SK-N-SH (cell line): ENCODE data around the gene MDK. TPM values are rescaled to one million over a fixed set of nuclear protein-coding genes. Genes with fewer than 3 reads are reported as not detected.

Experiments
- CTCF ChIA-PET: fragments of 300-600, 350-600 bp; formaldehyde crosslinking; extraction: SDS; loops from one replicate; lab custom pipeline; 2021; lab: Yijun Ruan, JAX
- POLR2A ChIA-PET: fragments of 350-600 bp; sonication (Branson Sonifier 250); formaldehyde crosslinking; extraction: SDS; loops from one replicate; lab custom pipeline; 2020; ENCODE audit warnings: antibody characterized with exemption, inconsistent platforms; lab: Yijun Ruan, JAX
- DNase-seq: peaks from one replicate; pipeline ENCODE4 v3.0.0; 2012
- H2AFZ ChIP-seq: fragments of 200-600 bp; sonication (generic); 2 replicates; pipeline ENCODE4 v1.8.1; 2016; ENCODE audit warnings: antibody characterized with exemption, mild to moderate bottlenecking, low read depth
- H3F3A ChIP-seq: fragments of 200-600 bp; sonication (generic); replicated peaks from 2 replicates; pipeline ENCODE3; 2016; ENCODE audit warnings: antibody characterized with exemption, mild to moderate bottlenecking; ENCODE audit not compliant: insufficient read depth
- H3K27ac ChIP-seq, 2 experiments: fragments of 200-500 bp in 1 of 2; fragments of 200-600 bp in 1 of 2; sonication (Bioruptor generic) in 1 of 2; sonication (generic), shearing (Covaris generic) in 1 of 2; 2 replicates each; pipeline versions ENCODE4 v1.5.1 to v1.6.1; 2014 to 2016; ENCODE audit warnings: low read depth in 2 of 2, inconsistent platforms in 1 of 2, low read length in 1 of 2, mild to moderate bottlenecking in 1 of 2, mixed read lengths in 1 of 2
- H3K27me3 ChIP-seq: fragments of 200-600 bp; sonication (generic), shearing (Covaris generic); 2 replicates; pipeline ENCODE4 v1.6.1; 2016; ENCODE audit warnings: mixed run types; ENCODE audit not compliant: insufficient read depth
- H3K36me3 ChIP-seq, 2 experiments: fragments of 200-500 bp in 1 of 2; fragments of 200-600 bp in 1 of 2; sonication (Bioruptor generic) in 1 of 2; sonication (generic) in 1 of 2; replicated peaks in 1 of 2; 2 replicates each; pipeline versions ENCODE3 to v1.5.1; 2014 to 2016; ENCODE audit warnings: low read length in 1 of 2, mild to moderate bottlenecking in 1 of 2; ENCODE audit not compliant: insufficient read depth in 2 of 2, control insufficient read depth in 1 of 2
- H3K4me1 ChIP-seq, 2 experiments: fragments of 200-500 bp in 1 of 2; fragments of 200-600 bp in 1 of 2; sonication (Bioruptor generic) in 1 of 2; sonication (generic), shearing (Covaris generic) in 1 of 2; 2 replicates each; pipeline versions ENCODE4 v1.5.1 to v1.6.1; 2014 to 2016; ENCODE audit warnings: low read depth in 1 of 2, low read length in 1 of 2, mixed run types in 1 of 2; ENCODE audit not compliant: insufficient read depth in 2 of 2, control insufficient read depth in 1 of 2
- H3K4me2 ChIP-seq: fragments of 200-600 bp; sonication (generic), shearing (Covaris generic); 2 replicates; pipeline ENCODE4 v1.6.1; 2017; ENCODE audit warnings: mixed run types
- H3K4me3 ChIP-seq, 2 experiments: fragments of 200-500 bp in 1 of 2; fragments of 200-600 bp in 1 of 2; sonication (Bioruptor generic) in 1 of 2; sonication (generic), shearing (Covaris generic) in 1 of 2; 2 replicates each; pipeline versions ENCODE4 v1.5.1 to v1.8.1; 2014 to 2016; ENCODE audit warnings: low read depth in 2 of 2, inconsistent platforms in 1 of 2, low read length in 1 of 2, mild to moderate bottlenecking in 1 of 2, mixed read lengths in 1 of 2, moderate library complexity in 1 of 2
- H3K79me2 ChIP-seq: fragments of 200-600 bp; sonication (generic); 2 replicates; pipeline ENCODE4 v1.8.1; 2017; ENCODE audit warnings: mild to moderate bottlenecking; ENCODE audit not compliant: insufficient read depth
- H3K9ac ChIP-seq: fragments of 200-600 bp; sonication (generic); 2 replicates; pipeline ENCODE4 v1.6.1; 2017; ENCODE audit warnings: mixed run types
- H3K9me2 ChIP-seq: fragments of 200-600 bp; sonication (generic); 2 replicates; pipeline ENCODE4 v1.6.1; 2017; ENCODE audit warnings: mixed run types
- H3K9me3 ChIP-seq: fragments of 200-600 bp; sonication (generic); 2 replicates; pipeline ENCODE4 v1.6.1; 2017; ENCODE audit warnings: mixed run types, mild to moderate bottlenecking, moderate library complexity
- H4K20me1 ChIP-seq: fragments of 200-600 bp; sonication (generic); 2 replicates; pipeline ENCODE4 v1.6.1; 2017; ENCODE audit warnings: mild to moderate bottlenecking, mixed run types; ENCODE audit not compliant: insufficient read depth
- ELF1 ChIP-seq: IDR thresholded peaks from 2 replicates; pipeline ENCODE4 v1.4.0; 2012
- EZH2phosphoT487 ChIP-seq: fragments of 200-600 bp; sonication (generic); IDR thresholded peaks from 2 replicates; pipeline ENCODE4 v1.6.1; 2017; ENCODE audit warnings: low read depth, mixed run types, mild to moderate bottlenecking, antibody characterized with exemption, moderate library complexity, borderline replicate concordance
- FOXJ3 ChIP-seq: sonication (generic); formaldehyde crosslinking; IDR thresholded peaks from 2 replicates; pipeline ENCODE4 v1.5.1; 2020; ENCODE audit warnings: mild to moderate bottlenecking, missing genetic modification reagents
- MEF2A ChIP-seq: IDR thresholded peaks from 2 replicates; pipeline ENCODE4 v1.4.0; 2012; ENCODE audit warnings: low read depth, borderline replicate concordance
- MXI1 ChIP-seq: IDR thresholded peaks from 2 replicates; pipeline ENCODE4 v1.6.1; 2012; ENCODE audit warnings: mild to moderate bottlenecking, low read depth, low read length, improper control_type of control experiment
- NFIC ChIP-seq: IDR thresholded peaks from 2 replicates; pipeline ENCODE4 v1.4.0; 2012; ENCODE audit warnings: borderline replicate concordance
- NRF1 ChIP-seq: IDR thresholded peaks from 2 replicates; pipeline ENCODE4 v1.6.1; 2012; ENCODE audit warnings: low read depth, mild to moderate bottlenecking, low read length
- POLR2AphosphoS5 ChIP-seq: IDR thresholded peaks from 2 replicates; pipeline ENCODE4 v1.6.1; 2012; ENCODE audit warnings: low read depth, low read length
- RAD21 ChIP-seq: IDR thresholded peaks from 2 replicates; pipeline ENCODE4 v1.6.1; 2012; ENCODE audit warnings: mild to moderate bottlenecking, low read length
- RCOR1 ChIP-seq: fragments of 150-350 bp; IDR thresholded peaks from 2 replicates; pipeline ENCODE4 v1.6.1; 2017; ENCODE audit warnings: antibody characterized with exemption, low read length
- RXRA ChIP-seq: IDR thresholded peaks from 2 replicates; pipeline ENCODE4 v1.4.0; 2012; ENCODE audit warnings: low read depth, mild to moderate bottlenecking, borderline replicate concordance
- SMC3 ChIP-seq: IDR thresholded peaks from 2 replicates; pipeline ENCODE4 v1.6.1; 2012; ENCODE audit warnings: low read depth, low read length, improper control_type of control experiment
- YY1 ChIP-seq: IDR thresholded peaks from 2 replicates; pipeline ENCODE4 v1.4.0; 2012; ENCODE audit warnings: low read depth, mild to moderate bottlenecking
- ZBTB33 ChIP-seq: IDR thresholded peaks from 2 replicates; pipeline ENCODE4 v1.4.0; 2012; ENCODE audit warnings: low read depth, borderline replicate concordance
- WGBS: methylation state at CpG from one replicate; pipeline ENCODE4 v1.1.6; 2017; ENCODE audit warnings: low lambda C conversion rate; 5-methylcytosine and 5-hydroxymethylcytosine counted together
- polyA plus RNA-seq, 3 experiments: library from polyadenylated mRNA; depleted of rRNA; stranded (reverse); fragments of >200 nt; gene quantifications; 2 replicates each; pipeline ENCODE4 v1.2.3, GENCODE V29; 2012
- TF ChIP-seq, protein P1 (sequence below): IDR thresholded peaks from 2 replicates; pipeline ENCODE4 v1.4.0; 2012; ENCODE audit warnings: low read depth, borderline replicate concordance
- TF ChIP-seq, protein P2 (sequence below): IDR thresholded peaks from 2 replicates; pipeline ENCODE4 v1.6.1; 2012; ENCODE audit warnings: mild to moderate bottlenecking, low read depth, low read length, moderate library complexity

Gene MDK
- polyA plus RNA-seq, 1 of the 3 experiments (the other 2 are of a cell fraction), result 2,395 TPM

- H4K20me1 ChIP-seq, result no peaks in the 10 kb centered on the region
- no peaks in the 10 kb centered on the region for H3K9me2 ChIP-seq
- no peaks in the 10 kb centered on the region for H3K27me3 ChIP-seq
- H3F3A ChIP-seq, result no peaks in the 10 kb centered on the region
- H3K9me3 ChIP-seq, result no peaks in the 10 kb centered on the region
- H3K4me1 ChIP-seq, result peaks cover 5 to 11% of the 10 kb centered on the region in 2 experiments; a peak in 2 of 4 replicates
- no peak overlapping the region for H3K4me3 ChIP-seq
- TF ChIP-seq MXI1, result peak; percentile 21; the same call in 1 of the 2 replicates
- TF ChIP-seq FOXJ3 (CRISPR knock-in tag), result no peak
- H3K27ac ChIP-seq, result no peak overlapping the region; a peak in 1 of 4 replicates
- no peak overlapping the region for H3K9ac ChIP-seq
- POLR2A ChIA-PET, result no interaction called here
- peaks cover 15 to 20% of the 10 kb centered on the region in 2 experiments for H3K36me3 ChIP-seq
- CTCF ChIA-PET, result no interaction called here
- no peak overlapping the region for H2AFZ ChIP-seq
- no peaks in the 10 kb centered on the region for H3K79me2 ChIP-seq
- WGBS, result 90% methylated on average over 4 of the region's 4 CpGs
- no peak for DNase-seq
- H3K4me2 ChIP-seq, result no peak overlapping the region
These were observed 44.9 kb downstream of the MDK start for GRCh38 chr11:46426233-46426991.

GRCh38 chr11:46427364-46427763 is 45.9 kb downstream of the MDK start:
- 90% methylated on average over 9 of the region's 9 CpGs for WGBS
- ChIA-PET POLR2A (no interaction called here), CTCF (interaction anchor here (0.6 kb wide), 1 partner anchor 174 kb away, joined by 3 read pairs; no protein-coding TSS in a partner anchor)

More at GRCh38 chr11:46427364-46427763, 45.9 kb downstream of the MDK start:
- Histone ChIP-seq H3K36me3 (peaks cover 18 to 24% of the 10 kb centered on the region in 2 experiments), H3K9ac (no peak overlapping the region), H3K9me3 (no peaks in the 10 kb centered on the region), H3K4me3 (no peak overlapping the region), H4K20me1 (no peaks in the 10 kb centered on the region), H3K79me2 (no peaks in the 10 kb centered on the region), H3K27ac (no peak overlapping the region), H3K4me1 (peaks cover 5 to 11% of the 10 kb centered on the region in 2 experiments; a peak in 2 of 4 replicates), H3K4me2 (no peak overlapping the region), H3K27me3 (no peaks in the 10 kb centered on the region), H2AFZ (no peak overlapping the region), H3K9me2 (no peaks in the 10 kb centered on the region), H3F3A (no peaks in the 10 kb centered on the region)
- TF ChIP-seq, protein P1, sequence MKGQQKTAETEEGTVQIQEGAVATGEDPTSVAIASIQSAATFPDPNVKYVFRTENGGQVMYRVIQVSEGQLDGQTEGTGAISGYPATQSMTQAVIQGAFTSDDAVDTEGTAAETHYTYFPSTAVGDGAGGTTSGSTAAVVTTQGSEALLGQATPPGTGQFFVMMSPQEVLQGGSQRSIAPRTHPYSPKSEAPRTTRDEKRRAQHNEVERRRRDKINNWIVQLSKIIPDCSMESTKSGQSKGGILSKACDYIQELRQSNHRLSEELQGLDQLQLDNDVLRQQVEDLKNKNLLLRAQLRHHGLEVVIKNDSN, result no peak
- no peak for TF ChIP-seq YY1
- TF ChIP-seq NFIC, result no peak
- TF ChIP-seq, protein P2, sequence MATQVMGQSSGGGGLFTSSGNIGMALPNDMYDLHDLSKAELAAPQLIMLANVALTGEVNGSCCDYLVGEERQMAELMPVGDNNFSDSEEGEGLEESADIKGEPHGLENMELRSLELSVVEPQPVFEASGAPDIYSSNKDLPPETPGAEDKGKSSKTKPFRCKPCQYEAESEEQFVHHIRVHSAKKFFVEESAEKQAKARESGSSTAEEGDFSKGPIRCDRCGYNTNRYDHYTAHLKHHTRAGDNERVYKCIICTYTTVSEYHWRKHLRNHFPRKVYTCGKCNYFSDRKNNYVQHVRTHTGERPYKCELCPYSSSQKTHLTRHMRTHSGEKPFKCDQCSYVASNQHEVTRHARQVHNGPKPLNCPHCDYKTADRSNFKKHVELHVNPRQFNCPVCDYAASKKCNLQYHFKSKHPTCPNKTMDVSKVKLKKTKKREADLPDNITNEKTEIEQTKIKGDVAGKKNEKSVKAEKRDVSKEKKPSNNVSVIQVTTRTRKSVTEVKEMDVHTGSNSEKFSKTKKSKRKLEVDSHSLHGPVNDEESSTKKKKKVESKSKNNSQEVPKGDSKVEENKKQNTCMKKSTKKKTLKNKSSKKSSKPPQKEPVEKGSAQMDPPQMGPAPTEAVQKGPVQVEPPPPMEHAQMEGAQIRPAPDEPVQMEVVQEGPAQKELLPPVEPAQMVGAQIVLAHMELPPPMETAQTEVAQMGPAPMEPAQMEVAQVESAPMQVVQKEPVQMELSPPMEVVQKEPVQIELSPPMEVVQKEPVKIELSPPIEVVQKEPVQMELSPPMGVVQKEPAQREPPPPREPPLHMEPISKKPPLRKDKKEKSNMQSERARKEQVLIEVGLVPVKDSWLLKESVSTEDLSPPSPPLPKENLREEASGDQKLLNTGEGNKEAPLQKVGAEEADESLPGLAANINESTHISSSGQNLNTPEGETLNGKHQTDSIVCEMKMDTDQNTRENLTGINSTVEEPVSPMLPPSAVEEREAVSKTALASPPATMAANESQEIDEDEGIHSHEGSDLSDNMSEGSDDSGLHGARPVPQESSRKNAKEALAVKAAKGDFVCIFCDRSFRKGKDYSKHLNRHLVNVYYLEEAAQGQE, result no peak
- no peak for TF ChIP-seq NRF1
- no peak for TF ChIP-seq MEF2A
- TF ChIP-seq RXRA, result no peak
- no peak for TF ChIP-seq SMC3
- TF ChIP-seq RCOR1, result no peak
- TF ChIP-seq ELF1, result no peak
- no peak for TF ChIP-seq MXI1
- no peak for TF ChIP-seq RAD21
- no peak for TF ChIP-seq ZBTB33
- no peak for TF ChIP-seq POLR2AphosphoS5
- TF ChIP-seq EZH2phosphoT487, result no peak
- no peak for DNase-seq
